ENCODE measurements around the gene M1AP.
"Not testable (repeated sequence)": the region's sequence is repeated elsewhere in the genome, so short reads cannot be mapped to it uniquely, and the experiment has no call there.

Gene M1AP

GRCh38 chr2:74564222-74564621 is 83.9 kb downstream of the M1AP start:
- H4K20me1 ChIP-seq (ENCODE audit: insufficient read depth, low read length): no peaks in the 10 kb centered on the region
- no peak overlapping the region for H3K4me3 ChIP-seq (ENCODE audit: low read length)
- no peaks in the 10 kb centered on the region for H3K9me3 ChIP-seq (replicated peaks; ENCODE audit: insufficient read depth, low read length)
- H2AFZ ChIP-seq (ENCODE audit: low read length): no peak overlapping the region
- H3K79me2 ChIP-seq (ENCODE audit: low read length): no peaks in the 10 kb centered on the region
- TF ChIP-seq EZH2 (optimal IDR thresholded peaks at IDR 0.05; ENCODE audit: low read depth, low read length) (no peak), EZH2phosphoT487 (IDR thresholded peaks at IDR 0.05; ENCODE audit: low read length) (no peak), CTCF (IDR thresholded peaks at IDR 0.05; ENCODE audit: low read length) (no peak)
- no peaks in the 10 kb centered on the region for H3K9me2 ChIP-seq (replicated peaks; ENCODE audit: insufficient read depth, low read length)
- H3K27ac ChIP-seq (ENCODE audit: low read length): no peak overlapping the region
- H3K27me3 ChIP-seq (replicated peaks; ENCODE audit: insufficient read depth, low read length): no peaks in the 10 kb centered on the region; the same call in 1 of the 2 replicates
- H3F3A ChIP-seq (ENCODE audit: insufficient read depth, low read length): no peaks in the 10 kb centered on the region
- no peak for DNase-seq
- H3K4me1 ChIP-seq (ENCODE audit: low read length): peaks cover 12% of the 10 kb centered on the region
- no peaks in the 10 kb centered on the region for H3K36me3 ChIP-seq (replicated peaks; ENCODE audit: insufficient read depth, low read length)
- no peak overlapping the region for H3K4me2 ChIP-seq (ENCODE audit: low read depth, low read length)
- H3K9ac ChIP-seq (ENCODE audit: low read length): no peak overlapping the region

DNA sequence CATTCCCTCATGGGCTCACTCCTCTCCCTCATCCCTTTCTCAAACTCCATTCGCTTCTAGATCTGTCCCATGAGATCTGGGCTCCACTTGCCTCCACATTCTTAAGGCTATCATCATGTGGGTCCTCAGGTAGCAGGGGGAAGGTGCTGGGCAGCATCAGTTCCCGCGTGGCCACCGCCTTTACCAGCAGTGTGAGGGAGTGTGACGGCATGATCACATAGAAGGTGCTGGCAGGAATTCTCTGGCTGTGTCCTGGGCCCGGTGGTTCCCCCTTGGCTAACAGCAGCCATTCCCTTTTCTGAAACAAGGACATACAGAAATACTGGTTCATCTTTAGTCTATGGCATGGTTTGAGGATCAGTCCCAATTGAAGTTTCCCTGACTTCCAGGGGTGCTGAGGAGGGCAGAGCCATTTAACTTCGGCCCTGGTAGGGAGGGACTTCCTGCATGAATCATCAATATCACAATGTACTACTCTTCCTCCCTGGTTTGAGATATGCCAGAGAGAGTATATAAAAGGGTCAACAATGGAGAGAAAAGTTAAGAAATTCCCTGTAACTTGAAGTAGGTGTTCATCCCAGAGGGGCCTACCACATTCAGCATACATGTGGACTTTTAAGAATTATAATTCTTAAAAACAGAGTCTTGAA is 85.9 kb downstream of the M1AP start:
- Histone ChIP-seq H3K4me2 (ENCODE audit: low read depth, low read length) (no peak overlapping the region), H4K20me1 (ENCODE audit: insufficient read depth, low read length) (no peaks in the 10 kb centered on the region), H2AFZ (ENCODE audit: low read length) (no peak overlapping the region), H3K9me3 (replicated peaks; ENCODE audit: insufficient read depth, low read length) (no peaks in the 10 kb centered on the region), H3K4me1 (ENCODE audit: low read length) (peaks cover 7% of the 10 kb centered on the region), H3F3A (ENCODE audit: insufficient read depth, low read length) (no peaks in the 10 kb centered on the region), H3K4me3 (ENCODE audit: low read length) (no peak overlapping the region), H3K9me2 (replicated peaks; ENCODE audit: insufficient read depth, low read length) (no peaks in the 10 kb centered on the region), H3K27ac (ENCODE audit: low read length) (no peak overlapping the region), H3K36me3 (replicated peaks; ENCODE audit: insufficient read depth, low read length) (no peaks in the 10 kb centered on the region), H3K27me3 (replicated peaks; ENCODE audit: insufficient read depth, low read length) (no peaks in the 10 kb centered on the region; the same call in 1 of the 2 replicates), H3K9ac (ENCODE audit: low read length) (no peak overlapping the region), H3K79me2 (ENCODE audit: low read length) (no peaks in the 10 kb centered on the region)
- TF ChIP-seq CTCF (IDR thresholded peaks at IDR 0.05; ENCODE audit: low read length) (no peak), EZH2phosphoT487 (IDR thresholded peaks at IDR 0.05; ENCODE audit: low read length) (no peak), EZH2 (optimal IDR thresholded peaks at IDR 0.05; ENCODE audit: low read depth, low read length) (no peak)
- DNase-seq: no peak

GRCh38 chr2:74561022-74561421 is 87.1 kb downstream of the M1AP start:
- H3K27ac ChIP-seq (ENCODE audit: low read length); H3F3A ChIP-seq (ENCODE audit: insufficient read depth, low read length); H3K36me3 ChIP-seq (replicated peaks; ENCODE audit: insufficient read depth, low read length); H3K4me3 ChIP-seq (ENCODE audit: low read length); H3K27me3 ChIP-seq (replicated peaks; ENCODE audit: insufficient read depth, low read length); H4K20me1 ChIP-seq (ENCODE audit: insufficient read depth, low read length); H2AFZ ChIP-seq (ENCODE audit: low read length); H3K79me2 ChIP-seq (ENCODE audit: low read length); H3K9me2 ChIP-seq (replicated peaks; ENCODE audit: insufficient read depth, low read length); DNase-seq; H3K9ac ChIP-seq (ENCODE audit: low read length); H3K4me1 ChIP-seq (ENCODE audit: low read length); H3K9me3 ChIP-seq (replicated peaks; ENCODE audit: insufficient read depth, low read length); H3K4me2 ChIP-seq (ENCODE audit: low read depth, low read length): not testable (repeated sequence)

DNA sequence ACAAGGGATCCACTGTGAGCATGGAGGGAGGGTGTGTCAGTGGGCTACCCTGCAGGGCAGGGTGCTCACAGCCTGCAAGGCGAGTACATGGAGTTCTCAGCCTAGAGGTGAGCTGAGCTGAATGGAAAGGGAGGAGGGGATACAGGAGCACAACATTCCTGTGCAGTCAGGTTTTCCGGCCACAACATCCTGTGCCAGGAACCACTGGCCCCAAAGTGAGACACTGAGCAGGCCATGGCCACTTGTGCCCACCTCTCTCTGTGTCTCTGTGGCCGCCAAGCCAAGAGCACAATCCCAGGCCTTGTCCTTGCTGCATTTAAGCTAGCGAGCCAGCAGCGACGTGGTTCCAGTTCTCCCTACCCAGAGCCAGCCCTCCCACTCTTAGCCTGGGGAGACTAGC is 87.5 kb downstream of the M1AP start:
- H3K4me2 ChIP-seq (ENCODE audit: low read depth, low read length): no peak overlapping the region
- no peaks in the 10 kb centered on the region for H3K4me1 ChIP-seq (ENCODE audit: low read length)
- no peak overlapping the region for H3K4me3 ChIP-seq (ENCODE audit: low read length)
- H3K79me2 ChIP-seq (ENCODE audit: low read length): no peaks in the 10 kb centered on the region; the same call in 1 of the 2 replicates
- H3K9ac ChIP-seq (ENCODE audit: low read length): no peak overlapping the region
- H2AFZ ChIP-seq (ENCODE audit: low read length): no peak overlapping the region
- 0 out of 2 replicates have a peak, but pooled peaks cover 2% of the 10 kb centered on the region for H3K36me3 ChIP-seq (replicated peaks; ENCODE audit: insufficient read depth, low read length)
- no peak for DNase-seq
- TF ChIP-seq EZH2 (optimal IDR thresholded peaks at IDR 0.05; ENCODE audit: low read depth, low read length): no peak
- no peak for TF ChIP-seq EZH2phosphoT487 (IDR thresholded peaks at IDR 0.05; ENCODE audit: low read length)
- TF ChIP-seq CTCF (IDR thresholded peaks at IDR 0.05; ENCODE audit: low read length): no peak
- H3K9me2 ChIP-seq (replicated peaks; ENCODE audit: insufficient read depth, low read length): no peaks in the 10 kb centered on the region
- H4K20me1 ChIP-seq (ENCODE audit: insufficient read depth, low read length): no peaks in the 10 kb centered on the region
- no peaks in the 10 kb centered on the region for H3K9me3 ChIP-seq (replicated peaks; ENCODE audit: insufficient read depth, low read length)
- no peaks in the 10 kb centered on the region for H3F3A ChIP-seq (ENCODE audit: insufficient read depth, low read length)
- H3K27ac ChIP-seq (ENCODE audit: low read length): no peak overlapping the region
- no peaks in the 10 kb centered on the region; the same call in 1 of the 2 replicates for H3K27me3 ChIP-seq (replicated peaks; ENCODE audit: insufficient read depth, low read length)

Measured in MM.1S (cell line).